ENCODE data around the gene MATN1.

Gene MATN1

GRCh38 chr1:30697571-30698376, 25.6 kb downstream of the MATN1 start:
- TF ChIP-seq CTCF (IDR thresholded peaks at IDR 0.05) (no peak), ZFX (IDR thresholded peaks at IDR 0.05; ENCODE audit: borderline replicate concordance) (no peak)

GRCh38 chr1:30696831-30697230, 26.6 kb downstream of the MATN1 start:
- no peak overlapping the region for H3K27ac ChIP-seq
- TF ChIP-seq ZFX (IDR thresholded peaks at IDR 0.05; ENCODE audit: borderline replicate concordance) (no peak), CTCF (IDR thresholded peaks at IDR 0.05) (no peak)

More at GRCh38 chr1:30697571-30698376, 25.6 kb downstream of the MATN1 start:
- no peak overlapping the region for H3K27ac ChIP-seq

GRCh38 chr1:30695439-30695841, 27.9 kb downstream of the MATN1 start:
- H3K27ac ChIP-seq, result no peak overlapping the region
- TF ChIP-seq CTCF (IDR thresholded peaks at IDR 0.05), result no peak
- no peak for TF ChIP-seq ZFX (IDR thresholded peaks at IDR 0.05; ENCODE audit: borderline replicate concordance)

- H3K27ac ChIP-seq, result no peak overlapping the region
- TF ChIP-seq CTCF (IDR thresholded peaks at IDR 0.05) (no peak), ZFX (IDR thresholded peaks at IDR 0.05; ENCODE audit: borderline replicate concordance) (no peak)
These were observed 28.9 kb downstream of the MATN1 start for GRCh38 chr1:30694280-30695175.

GRCh38 chr1:30693822-30694221, 29.6 kb downstream of the MATN1 start:
- no peak for TF ChIP-seq ZFX (IDR thresholded peaks at IDR 0.05; ENCODE audit: borderline replicate concordance)
- no peak for TF ChIP-seq CTCF (IDR thresholded peaks at IDR 0.05)

GRCh38 chr1:30693366-30693765, 30.0 kb downstream of the MATN1 start:
- H3K27ac ChIP-seq, result no peak overlapping the region
- TF ChIP-seq ZFX (IDR thresholded peaks at IDR 0.05; ENCODE audit: borderline replicate concordance), result no peak
- TF ChIP-seq CTCF (IDR thresholded peaks at IDR 0.05), result no peak

More at GRCh38 chr1:30693822-30694221, 29.6 kb downstream of the MATN1 start:
- no peak overlapping the region for H3K27ac ChIP-seq

Measured in 22Rv1 (cell line).